Fibroblast of mammary gland (primary cell): ENCODE data around the gene KCNIP4.

Experiments
- DNase-seq: peaks from one replicate; pipeline ENCODE4 v3.0.0-alpha.2; 2010; ENCODE audit warnings: low read depth
- H3K4me3 ChIP-seq: 2 replicates; pipeline ENCODE4 v1.5.1; 2011; ENCODE audit warnings: low read depth, mild to moderate bottlenecking, low read length, moderate library complexity; ENCODE audit not compliant: control insufficient read depth
- CTCF ChIP-seq: conservative IDR thresholded peaks from 2 replicates; pipeline ENCODE4 v1.5.1; 2011; ENCODE audit warnings: low read depth, low read length, inconsistent platforms; ENCODE audit not compliant: control insufficient read depth, insufficient read depth

Gene KCNIP4

GRCh38 chr4:21815651-21816377 lies 132.8 kb downstream of the KCNIP4 start:
- TF ChIP-seq CTCF: no peak
- H3K4me3 ChIP-seq: no peak overlapping the region
- no peak for DNase-seq

GRCh38 chr4:21811565-21811964 lies 137.0 kb downstream of the KCNIP4 start:
- no peak for TF ChIP-seq CTCF
- peak; percentile 28 for DNase-seq
- H3K4me3 ChIP-seq: no peak overlapping the region

GRCh38 chr4:21806991-21807390 lies 141.6 kb downstream of the KCNIP4 start:
- DNase-seq: peak; percentile 25
- no peak overlapping the region for H3K4me3 ChIP-seq
- TF ChIP-seq CTCF: peak; percentile 11

GRCh38 chr4:21802406-21802805 lies 146.2 kb downstream of the KCNIP4 start:
- TF ChIP-seq CTCF: no peak
- DNase-seq: peak; percentile 45
- no peak overlapping the region for H3K4me3 ChIP-seq

GRCh38 chr4:21801661-21802385 lies 146.7 kb downstream of the KCNIP4 start:
- TF ChIP-seq CTCF: no peak
- no peak for DNase-seq
- no peak overlapping the region for H3K4me3 ChIP-seq

- no peak for TF ChIP-seq CTCF
- peak; percentile 48 for DNase-seq
- H3K4me3 ChIP-seq: no peak overlapping the region
Observed at GRCh38 chr4:21795091-21795490, 153.5 kb downstream of the KCNIP4 start.
